ENCODE measurements around the gene ST6GALNAC1. TPM values are rescaled to one million over a fixed set of nuclear protein-coding genes. Genes with fewer than 3 reads are reported as not detected.

The ST6GALNAC1 gene
- total RNA-seq, 2 experiments from 2014 or later: 1.4 to 2.1 TPM

GRCh38 chr17:76671912-76672262, 28.3 kb upstream of the ST6GALNAC1 start:
- peak overlapping the region; percentile 92 for H3K4me3 Mint-ChIP-seq
- peaks cover 2% of the 10 kb centered on the region for H3K27me3 Mint-ChIP-seq
- H3K27ac Mint-ChIP-seq: peak overlapping the region; percentile 97
- no peak for DNase-seq
- CTCF ChIA-PET: interaction anchor here (0.6 to 2.0 kb wide), 7 partner anchors 10 to 1466 kb away, joined by 3 to 8 read pairs (median 3); no protein-coding TSS in a partner anchor
- peaks cover 5% of the 10 kb centered on the region for H3K9me3 Mint-ChIP-seq
- peaks cover 3% of the 10 kb centered on the region for H3K36me3 Mint-ChIP-seq (ENCODE audit: low read depth)
- POLR2A ChIA-PET: interaction anchor here (0.7 to 1.1 kb wide), 2 partner anchors 112 to 493 kb away, joined by 3 to 4 read pairs; no protein-coding TSS in a partner anchor
- H3K4me1 Mint-ChIP-seq: peaks cover 39% of the 10 kb centered on the region

- CTCF ChIA-PET: interaction anchor here (0.6 to 2.0 kb wide), 7 partner anchors 10 to 1466 kb away, joined by 3 to 8 read pairs (median 3); no protein-coding TSS in a partner anchor
- Mint-ChIP-seq H3K36me3 (ENCODE audit: low read depth) (peaks cover 3% of the 10 kb centered on the region), H3K9me3 (peaks cover 5% of the 10 kb centered on the region), H3K4me1 (peaks cover 39% of the 10 kb centered on the region), H3K27ac (peak overlapping the region; percentile 97), H3K27me3 (peaks cover 2% of the 10 kb centered on the region), H3K4me3 (peak overlapping the region; percentile 92)
- DNase-seq: peak; percentile 100
- POLR2A ChIA-PET: interaction anchor here (0.7 to 1.1 kb wide), 2 partner anchors 111 to 492 kb away, joined by 3 to 4 read pairs; no protein-coding TSS in a partner anchor
These were observed 27.8 kb upstream of the ST6GALNAC1 start for GRCh38 chr17:76671123-76671911.

DNA sequence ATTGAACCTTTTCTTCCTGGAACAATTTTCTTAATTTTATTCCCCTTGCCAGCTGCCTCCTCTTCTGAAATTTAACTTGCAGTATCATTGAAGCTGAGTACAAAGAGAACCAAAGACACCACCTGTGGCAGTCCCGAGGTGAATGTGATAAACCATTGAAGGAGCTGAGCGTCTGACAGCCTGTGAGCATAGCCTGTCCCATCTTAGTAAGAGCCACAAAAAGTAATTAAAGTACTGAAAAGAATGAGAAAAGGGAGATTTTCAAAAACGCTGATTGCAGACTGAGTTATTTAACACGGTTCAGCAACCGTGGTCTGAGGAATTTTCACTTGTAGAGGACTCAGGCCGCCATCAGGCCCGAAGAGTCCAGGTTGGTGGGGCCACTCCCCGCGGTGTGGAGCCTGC, 27.2 kb upstream of the ST6GALNAC1 start:
- Mint-ChIP-seq H3K27me3 (peaks cover 2% of the 10 kb centered on the region), H3K9me3 (peaks cover 5% of the 10 kb centered on the region), H3K36me3 (ENCODE audit: low read depth) (peaks cover 3% of the 10 kb centered on the region), H3K27ac (peak overlapping the region; percentile 97), H3K4me3 (peak overlapping the region; percentile 92), H3K4me1 (peaks cover 39% of the 10 kb centered on the region)
- no peak for DNase-seq
- ChIA-PET POLR2A (interaction anchor here (1.1 kb wide), 1 partner anchor 111 kb away, joined by 4 read pairs; no protein-coding TSS in a partner anchor), CTCF (interaction anchor here (0.5 to 2.0 kb wide), 5 partner anchors 10 to 257 kb away, joined by 3 to 7 read pairs (median 3); no protein-coding TSS in a partner anchor)

DNA sequence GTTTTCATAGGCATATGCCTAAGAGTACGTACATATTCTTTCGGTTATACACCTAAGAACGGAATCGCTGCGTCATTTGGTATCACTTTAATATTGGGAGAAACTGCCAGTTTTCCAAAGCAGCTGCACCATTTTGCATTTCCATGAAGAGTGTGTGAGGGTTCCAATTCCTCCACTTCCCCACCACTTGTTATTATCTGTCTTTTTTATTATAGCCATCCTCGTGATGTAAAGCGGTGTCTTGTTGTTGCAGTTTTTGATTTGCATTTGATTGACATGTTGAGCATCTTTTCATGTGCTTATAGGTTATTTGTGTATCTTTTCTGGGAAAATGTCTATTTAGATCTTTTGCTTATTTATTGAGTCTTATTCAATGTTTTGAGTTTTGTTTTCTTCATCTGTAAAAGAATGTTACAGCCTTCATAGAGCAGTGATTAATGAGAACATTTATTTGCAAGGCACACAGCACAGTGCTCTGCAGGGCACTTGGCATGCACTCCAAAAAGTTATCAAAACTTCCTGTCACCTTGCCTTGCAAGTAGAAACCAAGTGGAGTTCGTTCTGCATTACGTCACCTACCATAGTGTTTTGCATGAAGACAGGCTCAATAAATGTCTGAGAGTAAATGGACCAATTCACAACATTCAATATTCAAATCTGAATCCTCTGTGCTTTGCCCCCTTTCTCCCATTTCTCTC, 26.6 kb upstream of the ST6GALNAC1 start:
- DNase-seq: peak; percentile 44
- Mint-ChIP-seq H3K36me3 (ENCODE audit: low read depth) (peaks cover 3% of the 10 kb centered on the region), H3K27ac (peak overlapping the region; percentile 97), H3K4me1 (peaks cover 39% of the 10 kb centered on the region), H3K4me3 (peak overlapping the region; percentile 92), H3K27me3 (peaks cover 2% of the 10 kb centered on the region), H3K9me3 (peaks cover 5% of the 10 kb centered on the region)
- CTCF ChIA-PET: interaction anchor here (0.5 to 1.4 kb wide), 4 partner anchors 11 to 256 kb away, joined by 3 to 5 read pairs (median 3); no protein-coding TSS in a partner anchor
- POLR2A ChIA-PET: no interaction called here

DNA sequence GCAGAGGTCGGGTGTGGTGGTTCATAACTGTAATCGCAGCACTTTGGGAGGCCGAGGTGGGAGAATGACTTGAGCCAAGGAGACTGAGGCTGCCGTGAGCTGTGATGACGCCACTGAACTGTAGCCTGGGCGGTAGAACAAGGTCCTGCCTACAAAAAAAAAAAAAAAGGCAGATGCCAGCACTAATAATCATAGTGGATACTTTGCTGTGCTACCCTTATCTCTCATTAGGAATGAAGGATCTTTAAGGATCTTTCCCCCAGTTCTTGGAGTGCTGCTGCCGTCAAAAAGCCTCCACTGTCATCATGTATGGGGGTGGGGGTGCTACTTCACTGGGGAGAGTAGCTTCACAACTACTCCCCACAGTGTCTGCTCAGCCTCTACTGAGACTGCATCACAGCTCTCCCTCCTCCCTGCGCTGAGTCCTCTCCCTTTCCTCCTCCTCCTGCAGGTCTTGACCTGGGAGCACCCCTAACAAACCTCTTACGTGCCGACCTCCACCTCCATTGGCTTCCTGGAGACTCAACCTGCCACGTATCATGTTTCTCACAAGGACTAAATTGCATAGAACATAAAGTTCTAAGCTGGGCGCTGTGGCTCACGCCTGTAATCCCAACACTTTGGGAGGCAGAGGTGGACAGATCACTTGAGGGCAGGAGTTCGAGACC, 24.4 kb upstream of the ST6GALNAC1 start:
- peaks cover 6% of the 10 kb centered on the region for H3K27me3 Mint-ChIP-seq
- POLR2A ChIA-PET: no interaction called here
- peaks cover 5% of the 10 kb centered on the region for H3K9me3 Mint-ChIP-seq
- H3K4me3 Mint-ChIP-seq: no peak overlapping the region
- no peak for DNase-seq
- CTCF ChIA-PET: interaction anchor here (0.6 to 1.5 kb wide), 3 partner anchors 11 to 145 kb away, joined by 3 read pairs; no protein-coding TSS in a partner anchor
- H3K27ac Mint-ChIP-seq: no peak overlapping the region
- H3K36me3 Mint-ChIP-seq (ENCODE audit: low read depth): peaks cover 3% of the 10 kb centered on the region
- peaks cover 31% of the 10 kb centered on the region for H3K4me1 Mint-ChIP-seq

DNA sequence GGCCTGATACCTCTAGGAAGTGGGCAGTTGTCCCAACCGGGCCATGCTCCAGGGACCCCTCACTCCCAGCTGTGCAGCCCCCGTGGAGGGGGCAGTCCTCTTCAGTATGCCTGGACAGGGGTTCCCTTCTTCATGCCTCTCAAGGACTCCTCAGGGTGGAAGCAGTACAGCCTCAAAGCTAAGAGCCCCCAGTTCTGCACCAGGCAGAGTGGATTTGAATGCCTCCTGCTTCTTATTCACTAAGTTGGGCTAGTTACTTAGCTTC, 23.9 kb upstream of the ST6GALNAC1 start:
- H3K4me3 Mint-ChIP-seq: no peak overlapping the region
- H3K9me3 Mint-ChIP-seq: peaks cover 5% of the 10 kb centered on the region
- ChIA-PET POLR2A (no interaction called here), CTCF (interaction anchor here (0.6 to 1.5 kb wide), 2 partner anchors 13 to 144 kb away, joined by 3 read pairs; no protein-coding TSS in a partner anchor)
- no peak overlapping the region for H3K27ac Mint-ChIP-seq
- H3K4me1 Mint-ChIP-seq: peaks cover 26% of the 10 kb centered on the region
- peaks cover under 1% of the 10 kb centered on the region for H3K36me3 Mint-ChIP-seq (ENCODE audit: low read depth)
- H3K27me3 Mint-ChIP-seq: peaks cover 6% of the 10 kb centered on the region
- DNase-seq: no peak

DNA sequence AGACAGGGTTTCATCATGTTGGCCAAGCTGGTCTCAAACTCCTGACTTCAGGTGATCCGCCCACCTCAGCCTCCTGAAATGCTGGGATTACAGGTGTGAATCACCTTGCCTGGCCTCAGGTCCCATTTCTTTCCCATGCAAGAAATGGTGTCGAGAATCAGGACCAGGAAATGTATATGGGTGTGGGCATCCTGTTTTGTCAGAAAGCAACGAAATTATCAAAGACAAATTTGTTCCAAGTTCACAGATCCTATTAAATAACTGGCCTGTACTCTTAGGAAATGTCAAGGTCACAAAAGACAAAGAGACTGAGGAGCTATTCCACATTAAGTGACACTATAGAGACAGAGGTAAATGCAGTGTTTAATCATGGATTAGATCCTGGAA, 17.1 kb upstream of the ST6GALNAC1 start:
- H3K27ac Mint-ChIP-seq: peak overlapping the region; percentile 79
- H3K4me3 Mint-ChIP-seq: no peak overlapping the region
- H3K4me1 Mint-ChIP-seq: peaks cover 29% of the 10 kb centered on the region
- peaks cover 3% of the 10 kb centered on the region for H3K36me3 Mint-ChIP-seq (ENCODE audit: low read depth)
- H3K9me3 Mint-ChIP-seq: no peaks in the 10 kb centered on the region
- peaks cover 4% of the 10 kb centered on the region for H3K27me3 Mint-ChIP-seq
- CTCF ChIA-PET: interaction anchor here (0.6 to 1.8 kb wide), 3 partner anchors 11 to 135 kb away, joined by 3 to 7 read pairs (median 4); no protein-coding TSS in a partner anchor
- no peak for DNase-seq
- POLR2A ChIA-PET: no interaction called here

- H3K27ac Mint-ChIP-seq: peak overlapping the region; percentile 79
These were observed 16.5 kb upstream of the ST6GALNAC1 start for GRCh38 chr17:76659928-76660655.

DNA sequence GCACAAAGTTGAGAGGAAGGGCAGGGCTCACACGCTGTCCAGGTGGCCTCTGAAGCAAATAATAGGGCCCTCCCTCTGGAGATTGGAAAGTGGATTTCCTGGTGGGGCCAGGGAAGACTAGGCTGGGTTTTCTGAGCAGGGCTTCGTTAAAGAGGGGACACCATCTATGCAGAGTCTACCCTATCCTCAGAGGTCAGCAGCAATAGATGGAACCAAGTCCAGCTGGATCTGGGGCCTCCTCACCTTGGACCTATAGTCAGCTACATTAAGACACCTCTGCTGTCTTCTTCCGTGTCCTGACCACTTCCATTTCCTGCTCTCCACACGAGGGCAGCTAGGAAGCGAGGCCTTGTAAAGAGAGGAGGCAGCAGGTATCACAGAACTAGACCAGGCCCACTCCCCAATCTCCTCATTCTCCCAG, 14.7 kb upstream of the ST6GALNAC1 start:
- POLR2A ChIA-PET: no interaction called here
- Mint-ChIP-seq H3K4me1 (peaks cover 29% of the 10 kb centered on the region), H3K27ac (peak overlapping the region; percentile 76), H3K36me3 (ENCODE audit: low read depth) (peaks cover 3% of the 10 kb centered on the region), H3K4me3 (no peak overlapping the region), H3K27me3 (no peaks in the 10 kb centered on the region), H3K9me3 (no peaks in the 10 kb centered on the region)
- CTCF ChIA-PET: interaction anchor here (0.7 kb wide), 1 partner anchor 23 kb away, joined by 3 read pairs; no protein-coding TSS in a partner anchor
- DNase-seq: no peak

More at GRCh38 chr17:76659928-76660655, 16.5 kb upstream of the ST6GALNAC1 start:
- H3K4me1 Mint-ChIP-seq: peaks cover 29% of the 10 kb centered on the region
- peak; percentile 31 for DNase-seq
- H3K4me3 Mint-ChIP-seq: no peak overlapping the region
- H3K9me3 Mint-ChIP-seq: no peaks in the 10 kb centered on the region
- CTCF ChIA-PET: interaction anchor here (0.6 to 1.8 kb wide), 4 partner anchors 11 to 135 kb away, joined by 3 to 7 read pairs (median 4); no protein-coding TSS in a partner anchor
- POLR2A ChIA-PET: no interaction called here
- peaks cover 3% of the 10 kb centered on the region for H3K36me3 Mint-ChIP-seq (ENCODE audit: low read depth)
- H3K27me3 Mint-ChIP-seq: peaks cover 3% of the 10 kb centered on the region

GRCh38 chr17:76657505-76658241, 14.1 kb upstream of the ST6GALNAC1 start:
- H3K27ac Mint-ChIP-seq: peak overlapping the region; percentile 15
- ChIA-PET POLR2A (no interaction called here), CTCF (interaction anchor here (0.7 to 1.4 kb wide), 2 partner anchors 24 to 34 kb away, joined by 3 to 4 read pairs; no protein-coding TSS in a partner anchor)

GRCh38 chr17:76654408-76654807, 10.9 kb upstream of the ST6GALNAC1 start:
- Mint-ChIP-seq H3K4me1 (peaks cover 14% of the 10 kb centered on the region), H3K4me3 (no peak overlapping the region), H3K27me3 (peaks cover 12% of the 10 kb centered on the region), H3K36me3 (ENCODE audit: low read depth) (peaks cover 3% of the 10 kb centered on the region), H3K27ac (no peak overlapping the region), H3K9me3 (peaks cover 2% of the 10 kb centered on the region)
- no peak for DNase-seq
- POLR2A ChIA-PET: no interaction called here
- CTCF ChIA-PET: interaction anchor here (0.6 to 1.4 kb wide), 4 partner anchors 11 to 333 kb away, joined by 3 to 4 read pairs (median 3); partner anchors contain the start of gene ST6GALNAC1

More at GRCh38 chr17:76657505-76658241, 14.1 kb upstream of the ST6GALNAC1 start:
- DNase-seq: no peak
- H3K27me3 Mint-ChIP-seq: no peaks in the 10 kb centered on the region
- H3K4me3 Mint-ChIP-seq: no peak overlapping the region
- H3K36me3 Mint-ChIP-seq (ENCODE audit: low read depth): peaks cover 3% of the 10 kb centered on the region
- H3K9me3 Mint-ChIP-seq: no peaks in the 10 kb centered on the region
- peaks cover 29% of the 10 kb centered on the region for H3K4me1 Mint-ChIP-seq

Measured in activated CD4-positive, alpha-beta T cell treated with anti-CD3 and anti-CD28 coated beads, Interleukin-2, amount 10 ng/mL, durations not matched to agents 7 days and 5 days (primary cell).